WTC11 (cell line): ENCODE results near the gene DIPK2A. TPM values are rescaled to one million over a fixed set of nuclear protein-coding genes. Genes with fewer than 3 reads are reported as not detected.

Experiments used
- ATAC-seq: fragments of 200-7000 bp; cut with Tn5 transposase; 2 replicates; pipeline ENCODE4 v1.10.0; 2021; ENCODE audit warnings: mild to moderate bottlenecking, moderate library complexity
- CTCF ChIA-PET: fragments of 300-600 bp; sonication (Branson Sonifier 250); formaldehyde crosslinking; loops from one replicate; lab custom pipeline; 2021; ENCODE audit warnings: antibody characterized with exemption; lab: Charles Lee
- POLR2A ChIA-PET: fragments of 350-600 bp; sonication (Branson Sonifier 250); formaldehyde crosslinking; loops from one replicate; lab custom pipeline; 2021; ENCODE audit warnings: antibody characterized with exemption; lab: Charles Lee
- DNase-seq: peaks from one replicate; pipeline ENCODE4 v3.0.0; 2021; ENCODE audit warnings: low spot score
- H3K27ac Mint-ChIP-seq: 2 replicates; pipeline ENCODE4 v1.8.0; 2021; ENCODE audit warnings: mixed read lengths
- H3K27me3 Mint-ChIP-seq: 2 replicates; pipeline ENCODE4 v1.8.0; 2021; ENCODE audit warnings: low read depth, mild to moderate bottlenecking, moderate library complexity, mixed read lengths
- H3K36me3 Mint-ChIP-seq: 2 replicates; pipeline ENCODE4 v1.8.0; 2021; ENCODE audit warnings: mixed read lengths
- H3K4me1 Mint-ChIP-seq: 2 replicates; pipeline ENCODE4 v1.8.0; 2022; ENCODE audit warnings: mixed read lengths
- H3K4me3 Mint-ChIP-seq: 2 replicates; pipeline ENCODE4 v1.8.0; 2021; ENCODE audit warnings: mild to moderate bottlenecking, moderate library complexity, mixed read lengths
- H3K9me3 Mint-ChIP-seq: 2 replicates; pipeline ENCODE4 v1.8.0; 2021; ENCODE audit warnings: mixed read lengths
- AR ChIP-seq: fragments of 250-450 bp; sonication (Bioruptor Pico); IDR thresholded peaks from 2 replicates; pipeline ENCODE4 v1.9.0; 2021; ENCODE audit warnings: mild to moderate bottlenecking
- ATF1 ChIP-seq: sonication (generic); formaldehyde crosslinking; IDR thresholded peaks from 2 replicates; pipeline ENCODE4 v1.8.1; 2023; ENCODE audit warnings: mild to moderate bottlenecking, moderate library complexity, missing genetic modification reagents
- CREM ChIP-seq: sonication (generic); formaldehyde crosslinking; IDR thresholded peaks from 2 replicates; pipeline ENCODE4 v1.8.1; 2022; ENCODE audit warnings: mild to moderate bottlenecking, missing genetic modification reagents, moderate library complexity
- E2F4 ChIP-seq: sonication (generic); formaldehyde crosslinking; IDR thresholded peaks from 2 replicates; pipeline ENCODE4 v1.8.1; 2022; ENCODE audit warnings: low read depth, mild to moderate bottlenecking, moderate library complexity, missing genetic modification reagents, borderline replicate concordance
- NFATC4 ChIP-seq: fragments of 250-450 bp; sonication (Bioruptor Pico); IDR thresholded peaks from 2 replicates; pipeline ENCODE4 v1.9.0; 2021; ENCODE audit warnings: mild to moderate bottlenecking
- NFYB ChIP-seq: sonication (generic); formaldehyde crosslinking; conservative IDR thresholded peaks from 2 replicates; pipeline ENCODE4 v1.8.0; 2022; ENCODE audit warnings: low read depth, missing genetic modification reagents
- NR1H2 ChIP-seq: sonication (generic); formaldehyde crosslinking; IDR thresholded peaks from 2 replicates; pipeline ENCODE4 v1.9.0; 2021; ENCODE audit warnings: mild to moderate bottlenecking, moderate library complexity, missing genetic modification reagents
- RELA ChIP-seq: sonication (generic); formaldehyde crosslinking; IDR thresholded peaks from 2 replicates; pipeline ENCODE4 v1.8.1; 2022; ENCODE audit warnings: missing genetic modification reagents, mild to moderate bottlenecking, borderline replicate concordance
- STAT6 ChIP-seq: sonication (generic); formaldehyde crosslinking; conservative IDR thresholded peaks from 2 replicates; pipeline ENCODE4 v1.8.1; 2023; ENCODE audit warnings: mild to moderate bottlenecking, low read depth, missing genetic modification reagents, moderate library complexity
- TEAD4 ChIP-seq: sonication (generic); formaldehyde crosslinking; IDR thresholded peaks from 2 replicates; pipeline ENCODE4 v1.8.0; 2022; ENCODE audit warnings: mild to moderate bottlenecking, missing genetic modification reagents
- TP53 ChIP-seq: sonication (generic); formaldehyde crosslinking; IDR thresholded peaks from 2 replicates; pipeline ENCODE4 v1.8.1; 2023; ENCODE audit warnings: mild to moderate bottlenecking, missing genetic modification reagents
- ZBTB43 ChIP-seq: sonication (generic); formaldehyde crosslinking; IDR thresholded peaks from 2 replicates; pipeline ENCODE4 v1.8.1; 2023; ENCODE audit warnings: mild to moderate bottlenecking, missing genetic modification reagents
- ZNF317 ChIP-seq: sonication (generic); formaldehyde crosslinking; IDR thresholded peaks from 2 replicates; pipeline ENCODE4 v1.8.1; 2023; ENCODE audit warnings: low read depth, mild to moderate bottlenecking, moderate library complexity, missing genetic modification reagents, borderline replicate concordance
- ZNF396 ChIP-seq: fragments of 250-450 bp; sonication (Bioruptor Pico); IDR thresholded peaks from 2 replicates; pipeline ENCODE4 v1.8.0; 2021; ENCODE audit warnings: mild to moderate bottlenecking, moderate library complexity, borderline replicate concordance
- total RNA-seq: library from RNA; stranded (reverse); gene quantifications from 3 replicates; pipeline ENCODE4 v1.2.3, GENCODE V29; 2021
- TF ChIP-seq, protein P1 (sequence below): sonication (generic); formaldehyde crosslinking; IDR thresholded peaks from 2 replicates; pipeline ENCODE4 v1.8.1; 2023; ENCODE audit warnings: mild to moderate bottlenecking, missing genetic modification reagents, moderate library complexity
- TF ChIP-seq, protein P2 (sequence below): fragments of 250-450 bp; sonication (Bioruptor Pico); IDR thresholded peaks from 2 replicates; pipeline ENCODE4 v1.8.0; 2021; ENCODE audit warnings: mild to moderate bottlenecking
- TF ChIP-seq, protein P3 (sequence below): sonication (generic); formaldehyde crosslinking; IDR thresholded peaks from 2 replicates; pipeline ENCODE4 v1.8.0; 2022; ENCODE audit warnings: mild to moderate bottlenecking, missing genetic modification reagents
- TF ChIP-seq, protein P4 (sequence below): sonication (generic); formaldehyde crosslinking; IDR thresholded peaks from 2 replicates; pipeline ENCODE4 v1.8.1; 2023; ENCODE audit warnings: mild to moderate bottlenecking, missing genetic modification reagents, moderate library complexity

DIPK2A gene
- total RNA-seq, 1 experiment from 2014 or later: 35.1 TPM

DNA sequence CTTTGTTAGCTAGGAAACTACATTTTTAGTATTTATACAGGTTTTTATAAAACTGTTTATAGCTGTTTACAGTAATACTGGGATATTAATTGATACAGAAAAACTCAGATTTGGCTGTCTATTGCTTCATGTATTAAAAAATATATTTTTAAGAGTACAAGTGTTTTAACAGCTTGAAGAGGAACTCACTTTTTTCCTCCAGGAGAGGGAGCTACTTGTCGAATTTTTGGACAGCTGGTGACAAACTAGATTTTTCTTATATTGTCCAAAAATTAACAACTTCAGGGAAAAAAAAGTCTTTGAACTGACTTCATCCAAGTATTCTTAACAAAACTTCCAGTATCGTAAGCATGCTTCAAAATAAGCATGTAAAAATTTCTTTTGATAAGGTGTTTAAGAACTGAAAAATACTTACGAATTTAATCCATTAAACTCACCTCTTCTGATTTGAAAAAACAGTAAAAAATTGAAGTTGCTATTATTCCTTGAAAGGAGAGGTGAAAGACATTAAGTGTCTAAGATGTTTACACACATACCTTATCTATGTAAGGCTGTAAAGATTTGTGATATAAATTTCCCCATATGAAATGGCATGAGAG, 4.0 kb downstream of the DIPK2A start (continued):
- TF ChIP-seq, protein P1, sequence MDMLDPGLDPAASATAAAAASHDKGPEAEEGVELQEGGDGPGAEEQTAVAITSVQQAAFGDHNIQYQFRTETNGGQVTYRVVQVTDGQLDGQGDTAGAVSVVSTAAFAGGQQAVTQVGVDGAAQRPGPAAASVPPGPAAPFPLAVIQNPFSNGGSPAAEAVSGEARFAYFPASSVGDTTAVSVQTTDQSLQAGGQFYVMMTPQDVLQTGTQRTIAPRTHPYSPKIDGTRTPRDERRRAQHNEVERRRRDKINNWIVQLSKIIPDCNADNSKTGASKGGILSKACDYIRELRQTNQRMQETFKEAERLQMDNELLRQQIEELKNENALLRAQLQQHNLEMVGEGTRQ (CRISPR knock-in tag): no peak
- TF ChIP-seq, protein P2, sequence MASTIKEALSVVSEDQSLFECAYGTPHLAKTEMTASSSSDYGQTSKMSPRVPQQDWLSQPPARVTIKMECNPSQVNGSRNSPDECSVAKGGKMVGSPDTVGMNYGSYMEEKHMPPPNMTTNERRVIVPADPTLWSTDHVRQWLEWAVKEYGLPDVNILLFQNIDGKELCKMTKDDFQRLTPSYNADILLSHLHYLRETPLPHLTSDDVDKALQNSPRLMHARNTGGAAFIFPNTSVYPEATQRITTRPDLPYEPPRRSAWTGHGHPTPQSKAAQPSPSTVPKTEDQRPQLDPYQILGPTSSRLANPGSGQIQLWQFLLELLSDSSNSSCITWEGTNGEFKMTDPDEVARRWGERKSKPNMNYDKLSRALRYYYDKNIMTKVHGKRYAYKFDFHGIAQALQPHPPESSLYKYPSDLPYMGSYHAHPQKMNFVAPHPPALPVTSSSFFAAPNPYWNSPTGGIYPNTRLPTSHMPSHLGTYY (CRISPR knock-in tag): no peak
- no peak for TF ChIP-seq NR1H2 (CRISPR knock-in tag)
- no peak for TF ChIP-seq ZBTB43 (CRISPR knock-in tag)
- TF ChIP-seq, protein P3, sequence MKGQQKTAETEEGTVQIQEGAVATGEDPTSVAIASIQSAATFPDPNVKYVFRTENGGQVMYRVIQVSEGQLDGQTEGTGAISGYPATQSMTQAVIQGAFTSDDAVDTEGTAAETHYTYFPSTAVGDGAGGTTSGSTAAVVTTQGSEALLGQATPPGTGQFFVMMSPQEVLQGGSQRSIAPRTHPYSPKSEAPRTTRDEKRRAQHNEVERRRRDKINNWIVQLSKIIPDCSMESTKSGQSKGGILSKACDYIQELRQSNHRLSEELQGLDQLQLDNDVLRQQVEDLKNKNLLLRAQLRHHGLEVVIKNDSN (CRISPR knock-in tag): no peak

- peaks cover 1% of the 10 kb centered on the region; the same call in 1 of the 2 replicates for H3K9me3 Mint-ChIP-seq
- peak overlapping the region; percentile 43 for H3K27ac Mint-ChIP-seq
- peaks cover 8% of the 10 kb centered on the region for H3K36me3 Mint-ChIP-seq
- DNase-seq: no peak
- no peak for ATAC-seq
- H3K4me1 Mint-ChIP-seq: peaks cover 59% of the 10 kb centered on the region
- TF ChIP-seq RELA (CRISPR knock-in tag): no peak
- no peak for TF ChIP-seq NFYB (CRISPR knock-in tag)
- no peak for TF ChIP-seq TP53 (CRISPR knock-in tag)
- TF ChIP-seq AR (CRISPR knock-in tag): no peak
- TF ChIP-seq ZNF396 (CRISPR knock-in tag): no peak
- POLR2A ChIA-PET: no interaction called here
- CTCF ChIA-PET: interaction anchor here (0.6 kb wide), 1 partner anchor 568 kb away, joined by 3 read pairs; no protein-coding TSS in a partner anchor
- H3K4me3 Mint-ChIP-seq: peak overlapping the region; percentile 12
- H3K27me3 Mint-ChIP-seq: no peaks in the 10 kb centered on the region; the same call in 1 of the 2 replicates
Measured at GRCh38 chr3:143977341-143978262, 6.0 kb downstream of the DIPK2A start.

DNA sequence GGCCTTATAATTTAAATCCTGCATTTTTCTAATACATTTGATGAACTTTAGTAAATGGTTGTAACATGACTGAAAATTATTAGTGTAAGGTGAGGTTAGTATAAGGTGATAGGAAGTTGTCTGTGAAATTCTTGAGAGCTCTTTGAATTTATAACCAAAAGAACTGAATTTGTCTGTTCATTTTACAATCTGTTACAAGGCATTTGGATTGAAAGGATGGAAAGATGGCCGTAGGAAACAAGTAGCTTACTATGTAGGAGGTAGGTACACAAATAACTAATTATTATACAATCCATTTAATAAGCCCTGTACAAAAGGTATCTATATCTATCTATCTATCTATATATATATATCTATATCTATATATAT, 6.6 kb downstream of the DIPK2A start:
- DNase-seq (no peak), ATAC-seq (no peak)
- Mint-ChIP-seq H3K4me3 (no peak overlapping the region), H3K9me3 (peaks cover 8% of the 10 kb centered on the region), H3K36me3 (peaks cover 15% of the 10 kb centered on the region), H3K27ac (no peak overlapping the region), H3K4me1 (peaks cover 61% of the 10 kb centered on the region), H3K27me3 (no peaks in the 10 kb centered on the region; the same call in 1 of the 2 replicates)
- POLR2A ChIA-PET: no interaction called here
- CTCF ChIA-PET: no interaction called here
- TF ChIP-seq CREM (CRISPR knock-in tag) (no peak), NFATC4 (no peak), ATF1 (no peak), ZNF317 (CRISPR knock-in tag) (no peak), E2F4 (CRISPR knock-in tag) (no peak), TEAD4 (CRISPR knock-in tag) (no peak), STAT6 (CRISPR knock-in tag) (no peak)
- TF ChIP-seq, protein P4, sequence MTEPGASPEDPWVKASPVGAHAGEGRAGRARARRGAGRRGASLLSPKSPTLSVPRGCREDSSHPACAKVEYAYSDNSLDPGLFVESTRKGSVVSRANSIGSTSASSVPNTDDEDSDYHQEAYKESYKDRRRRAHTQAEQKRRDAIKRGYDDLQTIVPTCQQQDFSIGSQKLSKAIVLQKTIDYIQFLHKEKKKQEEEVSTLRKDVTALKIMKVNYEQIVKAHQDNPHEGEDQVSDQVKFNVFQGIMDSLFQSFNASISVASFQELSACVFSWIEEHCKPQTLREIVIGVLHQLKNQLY (CRISPR knock-in tag): no peak
